GM03348 (cell line): Measurements from ENCODE around the gene CCDC194.
"Not testable (repeated sequence)": the region's sequence is repeated elsewhere in the genome, so short reads cannot be mapped to it uniquely, and the experiment has no call there.

Source experiments
- DNase-seq: peaks from one replicate; pipeline ENCODE4 v3.0.0; 2012; ENCODE audit warnings: low spot score

CCDC194 gene

DNA sequence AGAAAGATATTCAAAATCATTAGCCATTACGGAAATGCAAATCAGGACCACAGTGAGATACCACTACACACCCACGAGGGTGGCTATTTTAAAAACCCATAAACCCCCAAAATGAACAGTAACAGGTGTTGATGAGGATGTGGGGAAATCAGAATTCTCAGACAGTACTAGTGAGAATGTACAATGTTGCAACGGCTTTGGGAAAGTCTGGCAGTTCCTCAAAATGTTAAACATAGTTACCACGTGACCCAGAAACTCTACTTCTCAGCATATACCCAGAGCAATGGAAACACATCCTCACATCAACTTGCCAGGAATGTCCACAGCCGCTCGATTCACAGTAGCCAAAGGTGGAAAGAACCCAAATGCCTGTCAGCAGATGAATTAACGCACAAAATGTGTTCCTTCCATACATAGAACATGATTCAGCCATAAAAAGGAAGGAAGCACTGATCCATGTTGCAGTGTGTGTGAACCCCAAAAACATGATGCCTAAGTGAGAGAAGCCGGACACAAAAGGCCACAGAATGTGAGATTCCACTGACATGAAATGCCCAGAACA lies 23.9 kb downstream of the CCDC194 start:
- no peak for DNase-seq

GRCh38 chr19:17365361-17365760 lies 28.6 kb downstream of the CCDC194 start:
- DNase-seq: no peak

GRCh38 chr19:17363852-17364605 lies 30.0 kb downstream of the CCDC194 start:
- not testable (repeated sequence) for DNase-seq

GRCh38 chr19:17359905-17360800 lies 33.8 kb downstream of the CCDC194 start:
- no peak for DNase-seq

DNA sequence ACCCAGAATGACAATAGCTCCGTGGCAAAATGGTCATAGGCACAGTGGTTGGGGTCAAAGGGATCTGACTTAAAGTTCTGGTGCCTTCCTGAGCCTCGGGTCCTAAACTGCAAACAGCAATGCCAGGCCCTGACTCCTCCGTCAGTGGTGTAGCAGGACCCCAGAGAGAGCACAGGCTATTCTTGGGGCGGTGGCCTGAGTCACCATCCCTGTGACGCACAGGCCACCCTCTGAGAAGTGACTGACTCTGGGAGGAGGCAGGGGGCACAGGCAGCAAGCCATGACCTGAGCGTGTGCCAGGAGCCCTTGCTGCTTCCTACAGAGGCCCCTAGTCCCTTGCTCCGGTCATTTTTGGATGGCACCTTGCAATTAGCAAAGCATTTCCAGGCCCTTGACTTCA lies 35.6 kb downstream of the CCDC194 start:
- DNase-seq: no peak

- no peak for DNase-seq
Measured at GRCh38 chr19:17357724-17358123, 36.3 kb downstream of the CCDC194 start.

- no peak for DNase-seq
Measured at GRCh38 chr19:17357078-17357666, 36.8 kb downstream of the CCDC194 start.

DNA sequence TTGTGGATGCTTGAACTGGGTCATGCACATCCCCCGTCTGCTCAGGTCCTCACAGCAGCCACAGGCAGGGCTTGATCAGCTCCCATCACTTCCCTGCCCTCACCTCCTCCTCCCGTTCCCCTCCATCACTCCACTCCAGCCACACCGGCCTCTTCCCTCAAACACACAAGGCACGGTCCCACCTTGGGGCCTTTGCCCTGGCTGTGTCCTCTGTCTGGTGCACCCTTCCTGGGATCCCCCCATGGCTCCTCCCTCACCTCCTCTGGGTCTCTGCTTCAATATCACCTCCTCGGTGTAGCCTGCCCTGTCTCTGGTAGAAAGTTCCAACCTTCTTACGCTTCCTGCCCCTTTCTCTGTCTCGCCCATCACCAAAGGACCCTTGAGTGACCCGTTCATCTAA lies 40.6 kb downstream of the CCDC194 start:
- no peak for DNase-seq

DNA sequence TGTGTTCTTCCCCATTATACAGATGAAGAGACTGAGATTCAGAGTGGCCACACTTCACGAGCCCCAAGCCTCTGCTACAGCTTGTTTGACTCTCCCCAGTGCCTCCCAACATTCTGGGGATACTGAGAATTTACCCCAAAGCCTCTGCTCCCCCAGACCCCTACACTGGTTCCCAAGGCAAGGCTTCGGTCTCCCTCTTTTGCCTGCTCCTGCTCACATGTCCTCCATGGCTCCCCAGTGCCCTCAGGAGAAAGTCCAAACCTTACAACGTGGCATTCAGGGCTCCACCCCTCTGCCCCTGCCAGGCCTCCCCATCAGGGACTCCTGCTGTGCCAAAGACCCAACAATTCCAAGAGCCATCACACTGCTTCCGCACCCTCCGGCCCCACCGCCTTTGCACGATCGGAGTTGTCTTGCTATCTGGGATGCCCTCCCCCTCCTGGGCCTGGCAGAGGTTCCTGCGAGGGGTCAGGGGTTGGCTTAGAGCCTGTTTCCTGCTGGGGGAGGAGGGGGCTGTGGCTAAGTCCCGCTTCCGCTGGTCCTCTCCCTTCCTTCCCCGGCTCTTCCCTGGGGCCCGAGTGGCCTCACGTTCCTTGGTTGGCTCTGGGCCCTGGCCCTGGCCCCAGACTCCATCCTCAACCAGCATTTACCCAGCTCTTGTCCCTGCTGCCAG lies 41.3 kb downstream of the CCDC194 start:
- no peak for DNase-seq

DNA sequence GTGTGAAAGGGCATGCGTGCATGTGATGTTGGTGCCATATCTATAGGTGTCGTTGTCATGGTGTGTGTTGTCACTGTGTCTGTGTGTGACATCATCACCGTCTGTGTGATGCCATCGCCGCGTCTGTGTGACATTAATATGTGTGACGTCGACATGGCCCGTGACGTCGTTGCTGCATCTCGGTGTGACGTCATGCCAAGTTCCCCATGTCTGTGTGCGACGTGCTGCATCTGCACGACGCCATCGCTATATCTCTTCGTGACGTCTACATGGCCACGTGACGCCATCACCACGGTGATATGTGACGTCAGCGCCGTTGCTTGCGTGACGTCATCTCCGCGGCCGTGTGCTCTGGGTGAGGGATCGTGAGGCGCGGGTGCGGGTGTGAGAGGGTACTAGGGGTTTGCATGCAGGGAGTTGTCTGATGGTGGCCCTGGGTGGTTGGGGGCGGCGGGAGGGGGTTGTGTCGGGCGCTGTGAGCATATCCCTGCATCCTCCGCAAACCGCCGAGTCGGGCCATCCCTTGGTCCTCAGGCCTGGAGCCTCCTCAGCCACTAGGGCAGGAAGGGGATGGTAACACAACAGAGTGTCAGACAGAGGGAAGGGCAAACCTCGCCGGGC lies 42.1 kb downstream of the CCDC194 start:
- DNase-seq: no peak

DNA sequence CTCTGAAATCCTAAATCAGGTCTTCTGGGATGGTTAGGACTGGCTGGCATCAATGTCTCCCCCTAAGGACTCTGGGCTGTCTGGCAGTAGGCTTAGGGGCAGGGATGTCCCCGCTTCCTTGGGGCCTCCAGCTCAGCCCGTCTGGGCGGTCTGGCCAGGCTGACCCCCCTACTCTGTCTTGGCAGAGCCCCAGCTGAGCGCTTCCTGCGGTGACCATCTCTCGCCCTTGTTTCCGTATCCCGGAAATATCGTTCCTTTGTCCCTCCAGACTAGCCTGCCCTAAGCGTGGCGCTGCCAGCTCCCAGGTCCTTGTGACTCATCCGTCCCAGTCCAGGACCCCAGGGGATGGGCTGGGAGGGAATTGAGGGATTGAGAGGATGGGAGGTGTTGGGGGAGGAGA lies 45.3 kb downstream of the CCDC194 start:
- DNase-seq: peak; percentile 36

GRCh38 chr19:17347877-17348276 lies 46.1 kb downstream of the CCDC194 start:
- no peak for DNase-seq

DNA sequence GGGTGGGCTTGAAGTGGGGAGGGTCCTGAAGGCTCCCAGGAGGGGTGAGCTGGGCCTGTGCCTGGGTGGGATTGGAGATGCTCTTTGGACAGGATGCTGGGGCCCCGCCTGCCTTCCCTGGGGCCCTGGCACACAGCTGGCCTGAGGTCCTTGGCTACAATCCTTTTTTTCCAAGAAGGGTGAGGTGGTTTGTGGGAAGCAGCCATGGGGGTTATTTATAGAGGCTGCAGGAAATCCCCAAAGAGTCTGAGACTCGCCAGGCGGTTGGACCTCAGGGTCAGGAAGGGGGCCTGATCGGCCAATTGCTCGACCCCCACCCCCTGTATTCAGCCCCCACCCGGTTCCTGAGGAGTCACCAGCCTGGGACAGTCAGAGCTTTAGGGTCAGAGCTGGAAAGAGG lies 46.6 kb downstream of the CCDC194 start:
- DNase-seq: peak; percentile 32

- DNase-seq: peak; percentile 92
Measured at GRCh38 chr19:17346109-17346671, 47.8 kb downstream of the CCDC194 start.

DNA sequence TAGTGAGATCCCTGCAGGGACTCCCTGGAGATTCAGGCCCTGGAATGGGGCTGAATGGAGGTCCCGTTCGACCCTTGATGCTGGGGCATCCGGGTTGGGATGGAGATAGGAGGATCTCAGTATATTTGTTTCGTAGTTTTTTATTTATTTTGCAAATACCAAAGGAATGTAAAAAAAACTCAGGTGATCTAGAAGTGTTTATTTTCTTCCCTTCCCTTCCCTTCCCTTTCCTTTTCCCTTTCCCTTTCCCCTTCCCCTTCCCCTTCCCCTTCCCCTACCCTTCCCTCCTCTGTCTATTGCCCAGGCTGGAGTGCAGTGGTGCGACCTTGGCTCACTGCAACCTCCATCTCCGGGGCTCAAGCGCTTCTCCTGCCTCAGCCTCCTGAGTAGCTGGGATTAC lies 52.2 kb downstream of the CCDC194 start:
- DNase-seq: no peak

GRCh38 chr19:17341386-17341785 lies 52.6 kb downstream of the CCDC194 start:
- no peak for DNase-seq

DNA sequence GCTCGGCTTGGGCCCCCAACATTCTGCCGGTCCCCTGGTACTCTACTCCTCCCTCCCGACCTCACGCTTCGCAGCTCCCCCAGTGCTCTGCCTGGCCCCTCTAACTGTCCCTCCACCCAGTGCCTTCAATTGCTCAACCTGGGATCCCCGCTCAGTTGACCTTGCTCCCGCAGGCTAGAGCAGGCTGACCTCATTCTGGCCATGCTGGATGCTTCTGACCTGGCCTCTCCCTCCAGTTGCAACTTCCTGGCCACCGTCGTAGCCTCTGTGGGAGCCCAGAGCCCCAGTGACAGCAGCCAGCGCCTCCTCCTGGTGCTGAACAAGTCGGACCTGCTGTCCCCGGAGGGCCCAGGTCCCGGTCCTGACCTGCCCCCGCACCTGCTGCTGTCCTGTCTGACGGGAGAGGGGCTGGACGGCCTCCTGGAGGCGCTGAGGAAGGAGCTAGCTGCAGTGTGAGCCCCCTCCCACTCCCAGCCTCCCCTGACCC lies 53.1 kb downstream of the CCDC194 start:
- DNase-seq: no peak
